ENCODE results near the gene PEG3.
A peak's percentile ranks its signal among the peaks of the same experiment; 100 is the strongest.

The PEG3 gene

GRCh38 chr19:56821209-56821608 is 19.3 kb downstream of the PEG3 start:
- H3K18ac ChIP-seq (ENCODE audit: low read length), result no peak overlapping the region
- peak in 1 of 2 donors; percentile 46 for DNase-seq
- H3K9me3 ChIP-seq (ENCODE audit: insufficient read depth, low read depth, low read length), result peaks cover 21% of the 10 kb centered on the region
- no peak overlapping the region for H3K23ac ChIP-seq (ENCODE audit: low read length)
- H3K4ac ChIP-seq (ENCODE audit: low read depth, low read length), result no peak overlapping the region
- H3K79me2 ChIP-seq (ENCODE audit: control insufficient read depth, insufficient read depth, low read length, poor library complexity), result no peaks in the 10 kb centered on the region
- H3K27ac ChIP-seq (ENCODE audit: low read depth, low read length), result no peak overlapping the region
- no peak overlapping the region for H3K4me2 ChIP-seq (ENCODE audit: low read length)
- no peak overlapping the region for H2BK120ac ChIP-seq (ENCODE audit: insufficient read depth, low read length, poor library complexity)
- H4K8ac ChIP-seq (ENCODE audit: low read depth, low read length), result no peak overlapping the region
- no peaks in the 10 kb centered on the region for H3K27me3 ChIP-seq (ENCODE audit: insufficient read depth, low read length)
- no CpG with 5 or more reads among the region's 5 CpGs for WGBS (ENCODE audit: extremely low coverage, insufficient coverage, insufficient read length)
- no peak overlapping the region for H3K9ac ChIP-seq (ENCODE audit: low read length)
- no peaks in the 10 kb centered on the region for H3K4me1 ChIP-seq (ENCODE audit: control insufficient read depth in 1 of 2, insufficient read depth in 2 of 2, low read length in 2 of 2)
- no peak overlapping the region for H3K14ac ChIP-seq (ENCODE audit: low read length)
- no peak overlapping the region for H4K12ac ChIP-seq (ENCODE audit: low read depth, low read length)
- no peak overlapping the region for H4K91ac ChIP-seq (ENCODE audit: low read depth, low read length)
- no peak overlapping the region for H2AK5ac ChIP-seq (ENCODE audit: low read length)
- H2BK12ac ChIP-seq (ENCODE audit: low read length), result no peak overlapping the region
- no peak overlapping the region for H2AFZ ChIP-seq (ENCODE audit: insufficient read depth, low read length, poor library complexity)
- no peaks in the 10 kb centered on the region for H3K79me1 ChIP-seq (ENCODE audit: low read length)
- H3K36me3 ChIP-seq (ENCODE audit: control insufficient read depth in 1 of 2, insufficient read depth in 2 of 2, low read length in 2 of 2), result peaks cover 27 to 29% of the 10 kb centered on the region in 2 experiments
- no peak overlapping the region for H2BK5ac ChIP-seq (ENCODE audit: low read depth, low read length, poor library complexity)
- H3K4me3 ChIP-seq (ENCODE audit: low read depth, low read length), result no peak overlapping the region

DNA sequence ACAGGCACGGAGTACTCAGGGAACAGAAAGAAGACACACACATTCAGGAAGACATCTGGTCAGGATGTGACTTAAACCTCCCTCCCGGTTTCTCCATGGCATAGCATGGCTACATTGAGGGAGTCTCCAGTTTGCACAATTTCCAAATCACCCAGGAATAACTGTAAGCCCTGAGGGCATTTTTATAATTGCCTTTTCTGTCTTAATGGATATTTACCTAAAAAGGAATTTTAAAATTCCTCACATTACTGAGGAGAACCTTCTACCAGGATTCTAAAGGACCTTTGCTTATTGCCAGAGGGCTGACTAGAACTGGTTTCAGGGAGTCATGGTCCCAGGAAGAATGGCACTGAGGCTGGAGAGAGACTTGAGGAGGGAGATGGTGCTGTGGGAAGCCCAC is 21.4 kb downstream of the PEG3 start:
- Histone ChIP-seq H2BK120ac (ENCODE audit: insufficient read depth, low read length, poor library complexity) (no peak overlapping the region), H3K23ac (ENCODE audit: low read length) (no peak overlapping the region), H3K9ac (ENCODE audit: low read length) (no peak overlapping the region), H3K79me2 (ENCODE audit: control insufficient read depth, insufficient read depth, low read length, poor library complexity) (no peaks in the 10 kb centered on the region), H3K27me3 (ENCODE audit: insufficient read depth, low read length) (no peaks in the 10 kb centered on the region), H3K4me2 (ENCODE audit: low read length) (no peak overlapping the region), H3K9me3 (ENCODE audit: insufficient read depth, low read depth, low read length) (peaks cover 25% of the 10 kb centered on the region), H3K4ac (ENCODE audit: low read depth, low read length) (no peak overlapping the region), H3K27ac (ENCODE audit: low read depth, low read length) (no peak overlapping the region), H2BK12ac (ENCODE audit: low read length) (no peak overlapping the region), H3K4me3 (ENCODE audit: low read depth, low read length) (no peak overlapping the region), H3K4me1 (ENCODE audit: control insufficient read depth in 1 of 2, insufficient read depth in 2 of 2, low read length in 2 of 2) (no peaks in the 10 kb centered on the region), H4K91ac (ENCODE audit: low read depth, low read length) (no peak overlapping the region), H4K8ac (ENCODE audit: low read depth, low read length) (no peak overlapping the region), H2AK5ac (ENCODE audit: low read length) (no peak overlapping the region), H4K12ac (ENCODE audit: low read depth, low read length) (no peak overlapping the region), H3K36me3 (ENCODE audit: control insufficient read depth in 1 of 2, insufficient read depth in 2 of 2, low read length in 2 of 2) (peaks cover 32 to 34% of the 10 kb centered on the region in 2 experiments), H3K18ac (ENCODE audit: low read length) (no peak overlapping the region), H3K14ac (ENCODE audit: low read length) (no peak overlapping the region), H3K79me1 (ENCODE audit: low read length) (no peaks in the 10 kb centered on the region), H2AFZ (ENCODE audit: insufficient read depth, low read length, poor library complexity) (no peak overlapping the region), H2BK5ac (ENCODE audit: low read depth, low read length, poor library complexity) (no peak overlapping the region)
- no CpG with 5 or more reads among the region's 2 CpGs for WGBS (ENCODE audit: extremely low coverage, insufficient coverage, insufficient read length)
- peak; percentile 16 to 53 for DNase-seq

DNA sequence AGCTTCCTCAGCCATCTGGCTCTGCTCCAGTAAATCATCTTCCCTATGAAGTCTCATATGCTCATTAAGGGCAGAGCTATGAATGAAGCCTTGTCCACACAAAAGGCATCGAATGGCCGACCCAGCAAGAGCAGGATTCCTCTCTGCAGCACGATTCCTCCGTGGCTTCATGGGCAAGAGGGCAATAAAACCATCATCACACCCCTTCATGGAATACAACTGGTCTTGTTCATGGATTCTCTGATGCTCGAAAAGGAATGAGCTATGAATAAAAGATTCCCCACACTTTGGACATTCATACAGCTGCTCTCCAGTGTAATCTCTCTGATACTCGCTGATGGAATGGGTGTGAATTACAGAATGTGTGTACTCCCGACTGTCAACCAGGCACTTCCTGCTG is 25.9 kb downstream of the PEG3 start:
- no peak overlapping the region for H3K9ac ChIP-seq (ENCODE audit: low read length)
- H4K8ac ChIP-seq (ENCODE audit: low read depth, low read length), result no peak overlapping the region
- no peak overlapping the region for H3K4me2 ChIP-seq (ENCODE audit: low read length)
- H3K79me1 ChIP-seq (ENCODE audit: low read length), result no peaks in the 10 kb centered on the region
- no peak overlapping the region for H2BK120ac ChIP-seq (ENCODE audit: insufficient read depth, low read length, poor library complexity)
- no peak overlapping the region for H4K91ac ChIP-seq (ENCODE audit: low read depth, low read length)
- H2BK12ac ChIP-seq (ENCODE audit: low read length), result no peak overlapping the region
- no peak overlapping the region for H3K14ac ChIP-seq (ENCODE audit: low read length)
- H3K23ac ChIP-seq (ENCODE audit: low read length), result no peak overlapping the region
- no peak overlapping the region for H3K18ac ChIP-seq (ENCODE audit: low read length)
- no peaks in the 10 kb centered on the region for H3K79me2 ChIP-seq (ENCODE audit: control insufficient read depth, insufficient read depth, low read length, poor library complexity)
- no peak overlapping the region for H3K4me3 ChIP-seq (ENCODE audit: low read depth, low read length)
- H3K4me1 ChIP-seq (ENCODE audit: control insufficient read depth in 1 of 2, insufficient read depth in 2 of 2, low read length in 2 of 2), result no peaks in the 10 kb centered on the region
- peaks cover 16 to 20% of the 10 kb centered on the region in 2 experiments for H3K36me3 ChIP-seq (ENCODE audit: control insufficient read depth in 1 of 2, insufficient read depth in 2 of 2, low read length in 2 of 2)
- WGBS (ENCODE audit: extremely low coverage, insufficient coverage, insufficient read length), result no CpG with 5 or more reads among the region's 7 CpGs
- no peak overlapping the region for H4K12ac ChIP-seq (ENCODE audit: low read depth, low read length)
- no peaks in the 10 kb centered on the region for H3K27me3 ChIP-seq (ENCODE audit: insufficient read depth, low read length)
- no peak overlapping the region for H3K27ac ChIP-seq (ENCODE audit: low read depth, low read length)
- no peak overlapping the region for H3K4ac ChIP-seq (ENCODE audit: low read depth, low read length)
- H2AFZ ChIP-seq (ENCODE audit: insufficient read depth, low read length, poor library complexity), result no peak overlapping the region
- no peak overlapping the region for H2AK5ac ChIP-seq (ENCODE audit: low read length)
- H2BK5ac ChIP-seq (ENCODE audit: low read depth, low read length, poor library complexity), result no peak overlapping the region
- DNase-seq, result no peak
- peaks cover 18% of the 10 kb centered on the region for H3K9me3 ChIP-seq (ENCODE audit: insufficient read depth, low read depth, low read length)

- Histone ChIP-seq H3K9me3 (ENCODE audit: insufficient read depth, low read depth, low read length) (peaks cover 19% of the 10 kb centered on the region), H3K27me3 (ENCODE audit: insufficient read depth, low read length) (no peaks in the 10 kb centered on the region), H3K4me3 (ENCODE audit: low read depth, low read length) (no peak overlapping the region), H2AK5ac (ENCODE audit: low read length) (no peak overlapping the region), H3K79me2 (ENCODE audit: control insufficient read depth, insufficient read depth, low read length, poor library complexity) (no peaks in the 10 kb centered on the region), H3K23ac (ENCODE audit: low read length) (no peak overlapping the region), H2BK5ac (ENCODE audit: low read depth, low read length, poor library complexity) (no peak overlapping the region), H4K91ac (ENCODE audit: low read depth, low read length) (no peak overlapping the region), H3K14ac (ENCODE audit: low read length) (no peak overlapping the region), H4K8ac (ENCODE audit: low read depth, low read length) (no peak overlapping the region), H3K9ac (ENCODE audit: low read length) (no peak overlapping the region), H3K18ac (ENCODE audit: low read length) (no peak overlapping the region), H2BK12ac (ENCODE audit: low read length) (no peak overlapping the region), H3K79me1 (ENCODE audit: low read length) (no peaks in the 10 kb centered on the region), H3K4me2 (ENCODE audit: low read length) (no peak overlapping the region), H2AFZ (ENCODE audit: insufficient read depth, low read length, poor library complexity) (no peak overlapping the region), H3K4me1 (ENCODE audit: control insufficient read depth in 1 of 2, insufficient read depth in 2 of 2, low read length in 2 of 2) (no peaks in the 10 kb centered on the region), H2BK120ac (ENCODE audit: insufficient read depth, low read length, poor library complexity) (no peak overlapping the region), H4K12ac (ENCODE audit: low read depth, low read length) (no peak overlapping the region), H3K36me3 (ENCODE audit: control insufficient read depth in 1 of 2, insufficient read depth in 2 of 2, low read length in 2 of 2) (peaks cover 15 to 17% of the 10 kb centered on the region in 2 experiments), H3K4ac (ENCODE audit: low read depth, low read length) (no peak overlapping the region), H3K27ac (ENCODE audit: low read depth, low read length) (no peak overlapping the region)
- no CpG with 5 or more reads among the region's 5 CpGs for WGBS (ENCODE audit: extremely low coverage, insufficient coverage, insufficient read length)
- DNase-seq, result no peak
Measured at GRCh38 chr19:56813531-56813930, 27.0 kb downstream of the PEG3 start.

All from trophoblast cell (in vitro differentiated cells and primary cell).